ENCODE results near the gene BCL11A. TPM values are rescaled to one million over a fixed set of nuclear protein-coding genes. Genes with fewer than 3 reads are reported as not detected.

The BCL11A gene
- total RNA-seq, 2 experiments from 2014 or later, result 2.3 to 3.3 TPM

GRCh38 chr2:60530660-60531281 is 22.7 kb downstream of the BCL11A start:
- DNase-seq, result no peak
- no peak overlapping the region for H3K27ac ChIP-seq (ENCODE audit: low read depth in 1 of 2, low read length in 2 of 2)
- Mint-ChIP-seq H3K4me3 (no peak overlapping the region), H3K9me3 (no peaks in the 10 kb centered on the region), H3K4me1 (ENCODE audit: low read depth) (peaks cover 9% of the 10 kb centered on the region), H3K27me3 (peaks cover 51% of the 10 kb centered on the region), H3K36me3 (ENCODE audit: low read depth) (no peaks in the 10 kb centered on the region), H3K27ac (no peak overlapping the region)
- no peaks in the 10 kb centered on the region for H3K9me3 ChIP-seq (ENCODE audit: control insufficient read depth in 1 of 2, insufficient read depth in 1 of 2, low read length in 2 of 2)
- no peaks in the 10 kb centered on the region for H3K4me1 ChIP-seq (ENCODE audit: insufficient read depth, low read length)
- no peak for ATAC-seq (ENCODE audit: poor library complexity)
- TF ChIP-seq CTCF (IDR thresholded peaks at IDR 0.05), result no peak
- ChIA-PET POLR2A (no interaction called here), CTCF (no interaction called here)
- no peak overlapping the region for H3K4me3 ChIP-seq (ENCODE audit: low read length)
- no peaks in the 10 kb centered on the region for H3K36me3 ChIP-seq (ENCODE audit: insufficient read depth, low read length)
- peaks cover 3% of the 10 kb centered on the region in 2 experiments for H3K27me3 ChIP-seq (ENCODE audit: control insufficient read depth in 1 of 2, insufficient read depth in 2 of 2, low read length in 2 of 2)
- intact Hi-C loops (cut with DNase I, micrococcal nuclease), result no loop called here

- no peak overlapping the region for H3K4me3 Mint-ChIP-seq
- H3K36me3 ChIP-seq (ENCODE audit: insufficient read depth, low read length), result no peaks in the 10 kb centered on the region
- peaks cover 50% of the 10 kb centered on the region for H3K27me3 Mint-ChIP-seq
- H3K4me3 ChIP-seq (ENCODE audit: low read length), result no peak overlapping the region
- DNase-seq, result no peak
- no peaks in the 10 kb centered on the region for H3K9me3 ChIP-seq (ENCODE audit: control insufficient read depth in 1 of 2, insufficient read depth in 1 of 2, low read length in 2 of 2)
- ATAC-seq (ENCODE audit: poor library complexity), result no peak
- peak overlapping the region; percentile 13 for H3K27ac Mint-ChIP-seq
- no peaks in the 10 kb centered on the region for H3K4me1 ChIP-seq (ENCODE audit: insufficient read depth, low read length)
- H3K36me3 Mint-ChIP-seq (ENCODE audit: low read depth), result no peaks in the 10 kb centered on the region
- intact Hi-C loops (cut with DNase I, micrococcal nuclease), result no loop called here
- ChIA-PET CTCF (no interaction called here), POLR2A (interaction anchor here (1.2 kb wide), 1 partner anchor 12 kb away, joined by 7 read pairs; no protein-coding TSS in a partner anchor)
- H3K27ac ChIP-seq (ENCODE audit: low read depth in 1 of 2, low read length in 2 of 2), result no peak overlapping the region
- no peaks in the 10 kb centered on the region for H3K9me3 Mint-ChIP-seq
- H3K27me3 ChIP-seq (ENCODE audit: control insufficient read depth in 1 of 2, insufficient read depth in 2 of 2, low read length in 2 of 2), result peaks cover 3% of the 10 kb centered on the region in 2 experiments
- TF ChIP-seq CTCF (IDR thresholded peaks at IDR 0.05), result no peak
- H3K4me1 Mint-ChIP-seq (ENCODE audit: low read depth), result peaks cover 14% of the 10 kb centered on the region
Measured at GRCh38 chr2:60529785-60530627, 23.4 kb downstream of the BCL11A start.

GRCh38 chr2:60529136-60529784 is 24.2 kb downstream of the BCL11A start:
- CTCF ChIA-PET, result no interaction called here
- Mint-ChIP-seq H3K27me3 (peaks cover 46% of the 10 kb centered on the region), H3K4me1 (ENCODE audit: low read depth) (peaks cover 14% of the 10 kb centered on the region), H3K36me3 (ENCODE audit: low read depth) (no peaks in the 10 kb centered on the region), H3K27ac (no peak overlapping the region), H3K9me3 (no peaks in the 10 kb centered on the region), H3K4me3 (no peak overlapping the region)
- no peak for TF ChIP-seq CTCF (IDR thresholded peaks at IDR 0.05)
- H3K27ac ChIP-seq (ENCODE audit: low read depth in 1 of 2, low read length in 2 of 2), result no peak overlapping the region
- POLR2A ChIA-PET, result interaction anchor here (1.2 kb wide), 1 partner anchor 11 kb away, joined by 7 read pairs; no protein-coding TSS in a partner anchor
- no peak overlapping the region for H3K4me3 ChIP-seq (ENCODE audit: low read length)
- no peak for ATAC-seq (ENCODE audit: poor library complexity)
- no peaks in the 10 kb centered on the region for H3K4me1 ChIP-seq (ENCODE audit: insufficient read depth, low read length)
- peak in 2 of 14 experiments; percentile 58 to 67 for DNase-seq
- peaks cover 3% of the 10 kb centered on the region in 2 experiments for H3K27me3 ChIP-seq (ENCODE audit: control insufficient read depth in 1 of 2, insufficient read depth in 2 of 2, low read length in 2 of 2)
- H3K9me3 ChIP-seq (ENCODE audit: control insufficient read depth in 1 of 2, insufficient read depth in 1 of 2, low read length in 2 of 2), result no peaks in the 10 kb centered on the region
- H3K36me3 ChIP-seq (ENCODE audit: insufficient read depth, low read length), result no peaks in the 10 kb centered on the region
- intact Hi-C loops (cut with DNase I, micrococcal nuclease), result no loop called here

Data from CD4-positive, alpha-beta T cell (primary cell).